Activated CD4-positive, alpha-beta T cell treated with anti-CD3 and anti-CD28 coated beads, Interleukin-2, amount 50 U/mL, for 4 hours (primary cell): Measurements from ENCODE around the gene AKR1B15.
"Not testable (repeated sequence)": the region's sequence is repeated elsewhere in the genome, so short reads cannot be mapped to it uniquely, and the experiment has no call there.

ENCODE experiments used
- DNase-seq, 2 experiments: peaks; one replicate each; pipeline ENCODE4 v3.0.0-alpha.2; 2020

AKR1B15 gene

DNA sequence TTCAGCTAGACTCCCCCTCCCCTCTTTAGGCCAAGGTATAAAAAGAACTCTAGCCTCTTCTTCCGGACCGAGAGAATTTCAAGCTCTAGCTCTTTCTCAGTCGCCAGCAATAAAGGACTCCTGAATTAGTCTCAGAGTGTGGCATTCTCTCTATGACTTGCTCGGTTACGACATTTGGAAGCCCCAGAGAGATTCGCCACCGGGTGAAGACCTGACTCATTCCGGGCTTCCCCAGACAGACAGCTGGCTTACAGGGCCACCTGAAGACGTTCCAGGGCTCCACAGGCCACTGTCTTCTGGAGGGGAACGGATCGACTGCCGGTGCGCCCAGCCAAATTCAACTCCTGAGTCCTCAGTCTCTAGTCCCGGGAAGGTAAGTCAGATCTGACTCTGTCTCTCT is at the start of gene AKR1B15:
Gene AKR1B15, plus strand, starts transcription at position 234 of the 400 bp plus-strand sequence. CDS start 15,510 bp downstream, outside the sequence.
- no peak for DNase-seq

DNA sequence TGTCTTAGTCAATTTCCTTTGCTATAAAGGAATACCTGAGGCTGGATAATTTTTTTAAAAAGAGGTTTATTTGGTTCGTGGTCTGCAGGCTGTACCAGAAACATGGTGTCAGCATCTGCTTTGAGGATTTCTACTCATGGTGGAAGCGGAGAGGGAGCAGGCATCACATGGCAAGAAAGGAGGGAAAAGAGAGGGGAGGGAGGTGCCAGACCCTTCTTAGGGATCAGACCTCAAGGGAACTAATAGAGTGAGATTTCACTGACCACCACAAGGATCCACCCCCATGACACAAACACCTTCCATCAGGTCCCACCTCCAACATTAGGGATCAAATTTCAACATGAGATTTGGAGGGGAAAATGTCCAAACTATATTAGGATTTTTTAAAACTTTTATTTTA is 48.5 kb upstream of the AKR1B15 start:
- DNase-seq: no peak

DNA sequence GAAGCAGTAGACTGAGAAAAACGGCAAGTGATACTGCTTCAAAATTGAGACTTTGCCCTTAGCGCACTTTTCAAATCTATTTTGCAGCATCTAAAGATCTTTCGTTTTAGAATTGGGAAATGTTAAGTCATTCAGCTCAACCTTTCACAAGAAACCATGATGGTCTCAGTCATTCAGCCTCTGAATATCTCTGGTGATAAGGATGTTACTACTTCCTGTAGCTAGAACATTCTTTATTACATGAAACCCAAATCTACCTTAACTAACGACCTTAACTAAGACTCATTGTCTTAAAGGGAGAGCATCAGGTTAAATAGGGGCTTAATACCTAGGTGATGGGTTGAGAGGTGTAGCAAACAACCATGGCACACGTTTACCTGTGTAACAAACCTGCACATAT is 47.9 kb upstream of the AKR1B15 start:
- DNase-seq: no peak

DNA sequence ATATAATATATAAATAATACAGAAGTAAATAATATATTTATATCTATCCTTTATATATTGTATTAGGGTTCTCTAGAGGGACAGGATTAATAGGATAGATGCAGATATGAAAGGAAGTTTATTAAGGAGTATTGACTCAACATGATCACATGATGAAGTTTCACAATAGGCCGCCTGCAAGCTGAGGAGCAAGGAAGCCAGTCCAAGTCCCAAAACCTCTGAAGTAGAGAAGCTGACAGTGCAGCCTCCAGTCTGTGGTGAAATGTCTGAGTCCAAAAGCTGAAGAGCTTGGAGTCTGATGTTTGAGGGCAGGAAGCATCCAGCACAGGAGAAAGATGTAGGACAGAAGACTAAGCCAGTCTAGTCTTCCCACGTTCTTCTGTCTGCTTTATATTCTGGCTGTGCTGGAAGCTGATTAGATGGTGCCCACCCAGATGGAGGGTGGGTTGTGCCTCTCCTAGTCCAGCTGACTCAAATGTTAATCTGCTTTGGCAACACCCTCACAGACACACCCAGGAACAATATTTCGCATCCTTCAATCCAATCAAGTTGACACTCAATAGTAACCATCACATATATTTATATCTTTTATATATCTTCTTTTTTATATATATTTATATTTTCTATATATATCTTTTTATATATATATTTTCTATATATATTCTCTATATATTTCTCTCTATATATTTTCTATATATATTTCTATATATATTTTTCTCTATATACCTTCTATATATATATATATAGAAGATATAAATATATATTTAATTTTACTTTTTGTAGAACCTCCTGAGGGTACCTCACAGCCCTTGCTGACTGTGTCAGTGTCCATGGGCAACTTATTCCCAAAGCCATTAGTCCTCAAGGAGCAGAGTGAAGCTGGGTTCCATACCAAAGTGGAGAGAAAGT is 46.2 kb upstream of the AKR1B15 start:
- DNase-seq: no peak

DNA sequence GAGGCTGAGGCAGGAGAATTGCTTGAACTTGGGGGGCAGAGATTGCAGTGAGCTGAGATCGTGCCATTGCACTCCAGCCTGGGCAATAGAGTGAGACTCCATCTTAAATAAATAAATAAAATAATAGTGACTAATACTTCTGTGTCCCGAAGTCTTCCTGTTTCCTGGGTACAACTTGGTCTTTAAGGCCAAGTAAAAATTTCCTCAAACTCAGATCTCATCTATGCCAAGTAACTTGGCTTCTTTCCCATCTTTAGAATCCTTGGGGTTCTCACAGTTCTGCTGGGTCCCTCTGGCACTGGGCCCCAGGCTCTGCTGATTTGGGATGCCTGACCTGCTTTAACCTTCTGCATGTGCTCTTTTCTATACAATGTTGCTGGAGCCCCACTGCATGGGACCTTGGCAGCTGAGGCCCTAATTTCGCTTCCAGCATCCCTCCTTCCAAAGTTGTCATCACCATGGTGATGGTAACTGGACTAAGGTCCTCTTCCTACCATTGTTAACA is 44.2 kb upstream of the AKR1B15 start:
- no peak for DNase-seq

DNA sequence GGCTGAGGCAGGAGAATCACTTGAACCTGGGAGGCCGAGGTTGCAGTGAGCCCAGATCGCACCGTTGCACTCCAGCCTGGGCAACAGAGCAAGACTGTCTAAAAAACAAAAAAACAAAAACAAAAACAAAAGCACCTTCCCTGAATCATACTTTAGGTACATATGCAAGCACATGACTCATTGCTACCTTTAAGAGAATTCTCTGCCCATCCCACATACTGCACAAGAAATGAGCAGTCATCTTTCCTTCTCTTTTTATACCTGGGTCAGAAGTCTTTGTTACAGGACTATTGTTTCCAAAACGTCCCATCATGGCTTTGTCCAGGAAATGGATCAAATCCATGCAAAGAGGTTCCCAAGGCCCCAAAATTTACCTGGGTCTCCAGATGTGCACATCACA is 43.1 kb upstream of the AKR1B15 start:
- no peak for DNase-seq

DNA sequence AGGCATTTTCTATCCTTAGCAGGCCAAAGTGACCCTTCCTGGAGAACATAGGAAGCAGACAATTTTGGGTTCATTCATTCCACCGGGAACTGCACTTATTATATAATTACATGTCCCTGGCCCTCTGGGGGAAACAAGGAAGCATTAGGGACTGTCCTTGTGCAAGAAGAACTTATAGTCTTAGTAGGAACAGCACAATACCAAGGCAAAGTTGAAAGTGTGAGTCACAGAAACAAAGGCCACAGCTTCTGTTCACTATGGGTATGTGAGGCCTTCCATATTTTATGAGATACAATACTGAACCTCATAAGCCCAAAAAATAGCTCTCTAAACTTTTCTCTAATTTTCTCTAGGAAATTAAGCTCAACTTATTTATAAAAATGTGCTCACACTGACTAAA is 39.9 kb upstream of the AKR1B15 start:
- DNase-seq: no peak

DNA sequence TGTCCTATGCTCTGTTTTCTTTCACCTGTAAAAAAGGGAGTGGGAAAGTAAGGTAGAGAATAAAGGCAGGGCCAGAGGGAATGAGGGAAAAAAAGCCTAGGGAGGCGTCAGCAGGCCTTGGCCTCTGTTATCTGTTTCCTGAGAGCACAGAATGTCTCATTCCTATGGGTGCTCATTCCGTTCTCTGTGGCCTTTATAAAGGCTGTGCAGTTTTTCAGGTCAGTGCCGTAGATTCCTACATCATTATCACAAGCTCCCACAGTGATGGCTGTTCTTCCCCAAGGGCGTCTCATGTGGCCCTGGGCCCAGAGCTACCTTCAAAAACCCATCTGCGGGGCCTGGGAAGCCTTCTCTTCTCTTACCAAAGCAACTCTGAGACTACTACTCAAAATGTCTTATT is 38.3 kb upstream of the AKR1B15 start:
- DNase-seq: no peak

DNA sequence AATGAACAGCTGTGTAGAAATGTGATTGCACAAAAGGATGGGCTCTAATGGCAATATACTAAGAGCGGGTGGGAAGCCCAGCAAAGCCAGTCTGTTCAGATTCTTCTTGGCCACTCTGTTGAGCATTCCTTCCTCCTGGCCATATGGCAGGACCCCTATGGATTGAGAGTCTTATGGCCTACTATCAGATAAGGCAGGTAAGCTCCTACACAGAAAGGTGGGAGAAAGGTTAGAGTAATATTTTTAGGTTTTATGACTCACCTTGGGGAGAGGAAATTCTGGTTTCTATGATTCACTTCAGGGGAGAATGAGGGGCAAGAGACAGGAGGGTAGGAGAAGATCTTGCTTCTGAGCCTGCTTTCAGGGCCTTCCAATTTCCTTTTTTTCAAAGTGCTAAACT is 36.6 kb upstream of the AKR1B15 start:
- DNase-seq: no peak

DNA sequence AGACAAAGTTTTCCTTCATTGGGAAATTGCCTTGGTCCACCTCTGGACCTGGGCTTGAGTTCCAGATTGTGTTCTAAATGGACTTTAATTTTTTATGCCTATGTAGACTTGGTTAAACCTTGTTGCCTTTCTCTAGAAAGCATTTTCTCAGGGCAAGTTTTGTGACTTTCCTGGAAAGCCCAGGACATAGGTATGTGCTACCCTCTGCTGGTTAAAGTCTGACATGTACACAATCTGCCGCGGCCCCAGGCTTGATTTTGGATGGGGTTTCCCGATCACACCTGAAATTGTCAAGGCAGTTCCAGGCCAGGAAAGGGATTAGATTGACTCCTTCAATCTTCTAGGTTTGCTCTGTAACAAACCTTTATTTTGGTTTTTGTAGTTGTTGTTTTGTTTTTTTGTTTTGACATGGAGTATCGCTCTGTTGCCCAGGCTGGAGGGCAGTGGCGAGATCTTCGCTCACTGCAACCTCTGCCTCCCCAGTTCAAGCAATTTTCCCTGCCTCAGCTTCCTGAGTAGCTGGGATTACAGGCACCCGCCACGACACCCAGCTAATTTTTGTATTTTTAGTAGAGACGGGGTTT is 35.6 kb upstream of the AKR1B15 start:
- DNase-seq: peak in 1 of 2 experiments; percentile 8

DNA sequence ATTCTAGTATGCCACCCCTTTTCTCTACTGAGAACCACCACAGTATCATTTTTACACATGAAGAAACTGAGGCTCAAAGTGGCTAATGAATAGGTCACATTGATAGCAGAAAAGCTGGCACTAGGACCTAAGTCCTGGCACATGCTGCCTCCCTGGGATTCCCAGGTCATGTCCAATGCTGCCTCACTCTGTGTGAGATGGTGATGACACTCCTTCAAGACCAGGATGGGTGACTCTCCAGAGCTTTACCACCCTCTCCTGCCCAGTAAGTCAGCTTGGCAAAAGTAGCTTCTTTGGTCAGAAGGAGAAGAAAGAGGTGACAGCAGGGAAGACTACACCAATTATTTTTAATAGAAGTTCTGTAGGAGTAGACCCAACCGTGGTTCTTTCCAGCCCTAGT is 34.8 kb upstream of the AKR1B15 start:
- no peak for DNase-seq

DNA sequence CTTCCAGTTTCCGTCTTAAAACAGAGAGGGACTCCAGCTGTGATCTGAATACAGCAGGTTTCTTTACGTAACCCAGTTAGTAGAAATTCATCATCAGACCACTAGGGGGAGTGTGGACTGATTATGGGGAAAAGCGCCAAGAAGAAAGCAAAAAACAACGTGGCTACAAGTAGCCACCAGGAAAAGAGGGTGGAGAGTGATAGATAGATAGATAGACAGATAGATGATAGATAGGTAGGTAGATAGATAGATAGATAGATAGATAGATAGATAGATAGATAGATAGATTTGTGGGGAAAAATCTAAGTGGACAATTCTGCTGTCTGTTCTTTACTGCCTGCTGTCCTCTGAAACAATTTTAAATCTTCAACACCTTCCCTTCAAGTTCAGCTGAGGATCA is 34.2 kb upstream of the AKR1B15 start:
- no peak for DNase-seq

DNA sequence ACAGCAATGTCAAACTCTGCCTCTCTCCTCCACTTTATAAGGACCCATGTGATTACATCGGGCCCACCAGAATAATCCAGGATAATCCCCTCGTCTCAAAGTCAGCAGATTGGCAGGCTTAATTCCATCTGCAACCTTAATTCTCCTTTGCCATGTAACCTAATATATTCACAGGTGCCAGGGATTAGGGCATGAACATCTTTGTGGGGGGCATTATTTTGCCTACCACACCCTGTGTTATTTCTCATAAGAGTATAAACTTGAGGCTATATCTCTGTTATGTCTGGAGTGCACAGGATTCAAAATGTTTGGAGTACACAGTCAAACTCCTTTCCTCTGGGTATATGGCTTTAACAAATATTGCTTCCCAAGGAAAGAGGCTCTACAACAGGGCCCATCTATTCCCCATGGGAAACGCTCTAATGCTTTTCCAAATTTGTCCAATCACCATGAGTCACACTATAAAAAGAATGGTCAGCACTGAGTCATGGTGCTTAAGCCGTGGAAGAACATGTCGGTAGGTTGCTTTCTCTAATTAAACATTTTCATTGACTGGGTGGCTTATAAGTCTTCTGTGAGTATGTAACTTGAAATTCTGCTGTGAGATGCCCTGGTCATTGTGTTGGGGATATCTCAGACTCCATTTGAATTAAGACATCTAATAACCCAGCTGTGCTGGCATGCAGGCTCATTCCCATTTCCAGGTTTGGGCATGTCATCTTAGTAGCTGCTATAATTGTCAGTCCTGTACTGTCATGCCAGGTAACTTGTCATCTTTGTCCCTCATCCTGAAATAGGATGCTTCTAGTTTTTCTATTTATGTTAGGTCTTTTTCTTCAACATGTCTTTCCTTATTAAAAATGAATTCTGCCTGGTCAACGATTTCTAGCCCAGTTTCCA is 33.1 kb upstream of the AKR1B15 start:
- DNase-seq: no peak

DNA sequence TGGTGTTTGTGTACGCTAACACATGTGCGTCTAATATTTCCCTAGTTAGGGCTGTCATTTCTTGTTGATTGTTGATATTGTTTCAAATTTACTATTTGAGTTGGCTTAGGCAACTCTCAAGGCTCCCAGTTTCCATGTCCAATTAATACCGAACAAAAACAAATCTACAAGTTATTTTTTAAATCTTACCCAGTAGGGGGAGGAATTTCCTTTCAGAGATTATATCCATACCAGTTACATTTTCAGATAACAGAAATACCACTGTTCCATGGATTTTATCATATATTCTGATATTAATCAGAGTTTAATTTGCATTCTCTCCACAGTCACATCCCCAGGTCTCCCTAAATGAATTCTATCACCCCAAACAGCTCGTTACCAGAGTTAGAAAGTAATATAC is 28.8 kb upstream of the AKR1B15 start:
- no peak for DNase-seq

DNA sequence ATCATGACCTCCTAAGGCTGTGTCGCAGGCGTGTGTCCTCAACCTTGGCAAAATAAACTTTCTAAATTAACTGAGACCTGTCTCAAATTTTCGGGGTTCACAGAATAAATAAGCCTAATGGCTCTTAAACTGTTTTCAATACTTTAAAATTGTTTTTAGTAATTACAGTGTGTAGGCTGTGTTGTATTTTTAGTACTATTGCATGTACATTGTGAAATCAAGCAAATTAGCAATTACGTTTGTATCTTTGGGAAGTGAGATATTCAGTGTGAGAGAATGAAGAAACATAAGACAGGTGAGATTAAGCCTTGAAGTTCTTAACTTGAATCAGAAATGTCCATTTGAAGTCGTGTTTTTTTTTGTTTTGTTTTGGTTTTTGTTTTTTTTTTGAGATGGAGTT is 26.3 kb upstream of the AKR1B15 start:
- no peak for DNase-seq

DNA sequence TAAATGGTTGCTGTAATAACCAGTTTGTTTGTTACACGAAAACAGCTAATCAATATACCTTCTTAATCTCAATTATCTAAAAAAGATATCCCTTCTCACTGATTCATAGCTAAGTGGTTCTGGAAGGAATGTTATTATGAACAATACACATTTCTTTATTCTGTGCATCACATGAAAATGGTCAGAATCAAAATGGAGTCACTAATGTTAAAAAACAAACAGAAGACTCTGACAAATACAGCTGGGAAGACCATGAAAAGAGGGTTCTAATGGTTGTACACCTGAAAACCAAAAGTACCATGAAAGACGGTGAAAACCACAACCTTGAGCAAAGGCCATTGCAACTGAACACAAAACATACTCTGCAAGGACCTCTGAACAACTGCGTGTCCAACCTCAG is 23.5 kb upstream of the AKR1B15 start:
- DNase-seq: not testable (repeated sequence)

DNA sequence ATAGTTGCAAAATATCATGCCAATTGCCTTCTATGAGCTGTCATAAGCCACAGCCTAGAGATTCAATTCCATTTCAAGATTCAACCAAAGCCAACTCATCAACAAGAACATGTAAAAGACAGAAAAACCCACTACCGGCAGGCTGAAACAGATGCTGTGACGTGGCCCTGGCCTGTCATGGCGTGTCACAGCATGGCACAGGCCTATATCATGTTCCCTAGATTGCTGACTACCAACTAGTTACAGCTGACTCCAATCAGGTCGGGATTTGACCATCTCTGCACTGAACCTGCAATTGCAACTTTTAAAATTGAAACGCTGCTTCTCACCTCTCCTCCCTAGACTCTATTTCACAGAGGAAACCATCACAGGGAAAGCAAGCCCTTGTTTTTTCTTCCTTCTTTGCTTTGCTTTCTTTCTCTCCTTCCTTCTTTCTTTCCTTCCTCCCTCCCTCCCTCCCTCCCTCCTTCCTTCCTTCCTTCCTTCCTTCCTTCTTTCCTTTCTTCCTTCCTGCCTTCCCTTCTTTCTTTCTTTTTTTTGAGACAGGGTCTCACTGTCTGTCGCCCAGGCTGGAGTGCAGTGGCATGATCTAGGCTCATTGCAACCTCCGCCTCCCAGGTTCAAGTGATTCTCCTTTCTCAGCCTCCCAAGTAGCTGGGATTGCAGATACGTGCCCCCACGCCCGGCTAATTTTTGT is 22.2 kb upstream of the AKR1B15 start:
- not testable (repeated sequence) for DNase-seq

DNA sequence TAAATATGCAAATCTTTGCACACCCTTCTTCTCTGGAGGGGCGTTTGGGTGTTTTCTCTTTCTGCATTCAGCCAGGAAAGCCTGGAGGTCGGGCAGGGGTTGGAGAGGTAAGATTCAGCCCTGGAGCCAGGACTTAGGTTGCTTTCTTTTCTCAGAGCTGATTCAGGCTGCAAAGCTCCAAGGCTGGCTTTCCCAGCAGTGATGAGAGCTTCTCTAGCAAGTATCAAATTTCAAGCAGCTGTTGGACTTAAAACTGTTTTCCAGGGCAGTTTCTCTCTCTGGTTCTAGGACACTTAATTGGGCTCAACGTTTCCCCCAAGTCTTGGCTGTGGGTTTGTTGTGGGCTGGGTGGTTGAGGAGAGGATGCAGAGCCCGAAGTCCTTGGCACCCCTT is 20.9 kb upstream of the AKR1B15 start:
- DNase-seq: no peak

DNA sequence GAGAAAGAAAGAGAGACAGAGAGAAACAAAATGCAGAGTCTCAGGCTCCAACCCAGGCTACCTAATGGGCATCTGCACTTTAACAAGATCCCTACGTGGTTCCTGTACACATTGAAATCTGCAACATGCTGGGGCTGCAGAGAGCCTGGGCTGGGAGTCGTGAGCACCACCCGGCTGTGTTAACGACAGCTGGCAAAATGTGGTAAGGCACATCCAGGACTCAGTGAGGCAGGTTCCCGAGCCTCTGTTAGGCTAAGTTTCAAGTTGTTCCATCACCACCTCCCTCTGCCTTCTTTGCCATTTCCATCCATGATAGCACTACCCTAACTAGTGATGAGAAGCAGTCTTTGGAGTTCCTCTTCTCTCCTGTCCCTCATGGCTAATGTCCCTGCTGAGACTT is 20.2 kb upstream of the AKR1B15 start:
- DNase-seq: no peak

DNA sequence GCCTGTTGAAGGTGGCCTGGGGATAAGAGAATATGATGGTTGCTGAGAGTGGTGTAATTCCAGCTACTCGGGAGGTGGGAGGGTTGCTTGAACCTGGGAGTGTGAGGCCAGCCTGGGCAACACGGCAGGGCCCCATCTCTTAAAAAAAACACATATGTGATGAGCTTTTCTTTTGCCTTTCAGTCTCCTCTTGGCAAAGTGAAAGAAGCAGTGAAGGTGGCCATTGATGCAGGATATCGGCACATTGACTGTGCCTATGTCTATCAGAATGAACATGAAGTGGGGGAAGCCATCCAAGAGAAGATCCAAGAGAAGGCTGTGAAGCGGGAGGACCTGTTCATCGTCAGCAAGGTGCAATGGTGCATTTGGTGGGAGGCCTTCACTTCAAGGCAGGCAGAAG is 18.4 kb upstream of the AKR1B15 start:
- DNase-seq: no peak

DNA sequence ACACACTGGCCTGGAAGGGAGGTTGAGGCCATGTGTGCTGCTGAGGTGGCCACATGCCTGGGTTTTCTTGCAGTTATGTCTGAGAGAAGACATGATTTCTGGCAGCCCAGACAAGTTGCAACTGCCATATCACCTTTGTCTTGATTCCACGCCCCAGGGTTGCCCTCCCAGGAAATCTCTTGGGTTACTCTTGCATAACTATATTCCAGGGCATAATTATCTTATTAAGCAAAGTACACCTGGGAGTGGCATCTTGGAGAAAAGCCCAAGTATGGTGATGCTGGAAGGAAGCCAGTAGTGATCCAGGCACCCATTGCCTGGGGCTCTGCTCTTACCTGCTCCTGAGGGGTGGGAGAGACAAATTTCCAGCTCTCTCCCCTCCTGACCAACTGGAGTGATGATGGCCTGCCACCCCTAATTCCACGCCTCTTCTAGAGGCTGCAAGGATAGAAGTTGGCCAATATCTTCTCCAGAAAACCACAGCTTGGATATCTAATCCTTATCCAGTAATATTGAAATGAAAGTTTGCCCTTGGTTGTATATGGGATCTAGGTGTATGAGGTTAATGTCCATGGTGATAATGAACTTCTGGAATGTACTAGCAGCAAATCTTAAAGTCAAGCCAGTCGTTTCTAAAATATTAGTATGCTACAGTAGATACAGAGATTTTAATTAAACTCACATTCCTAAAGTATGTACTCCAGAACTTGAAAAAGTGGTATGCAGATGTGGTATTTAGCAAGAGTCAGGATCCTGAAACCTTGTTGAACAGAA is 16.5 kb upstream of the AKR1B15 start:
- no peak for DNase-seq

DNA sequence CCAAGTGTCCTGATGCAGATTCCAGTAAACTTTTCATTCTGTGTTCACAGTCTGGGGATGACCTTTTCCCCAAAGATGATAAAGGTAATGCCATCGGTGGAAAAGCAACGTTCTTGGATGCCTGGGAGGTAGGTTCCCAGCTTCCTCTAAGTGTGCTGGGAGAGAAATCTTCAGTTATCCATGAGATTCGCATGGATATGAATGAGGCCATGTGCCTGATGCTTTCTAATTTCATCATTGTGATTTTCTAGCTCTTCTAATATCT is 16.0 kb upstream of the AKR1B15 start:
- no peak for DNase-seq
